ENCODE results near the gene SDK1. TPM values are rescaled to one million over a fixed set of nuclear protein-coding genes. Genes with fewer than 3 reads are reported as not detected.

SDK1 gene
- total and polyA plus RNA-seq, 2 donors (not counting 3 experiments of a cell fraction or from before 2014, with no cell fraction given), result 1.6 to 3.9 TPM

DNA sequence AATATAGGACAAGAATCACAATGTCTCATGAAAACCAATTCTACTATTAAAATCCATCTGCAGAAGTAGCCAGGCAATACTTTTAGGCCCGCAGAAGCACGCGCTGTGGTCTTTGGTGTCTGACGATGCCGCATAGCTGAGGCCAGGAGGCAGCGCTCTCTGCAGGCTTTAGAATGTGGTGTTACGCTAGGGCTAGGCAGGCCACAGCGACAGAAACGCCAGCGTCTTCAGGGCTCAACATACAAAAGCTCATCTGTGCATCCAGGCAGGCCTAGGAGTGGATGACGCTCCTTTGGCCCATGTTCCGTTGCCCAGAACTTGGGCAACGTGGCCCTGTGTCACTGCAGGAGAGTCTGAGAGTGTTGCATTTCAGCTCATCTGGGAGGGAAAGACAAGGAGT is 779.9 kb downstream of the SDK1 start:
- FAIRE-seq, result no peak
- intact Hi-C loops (cut with micrococcal nuclease), result no loop called here

More for the DNA sequence above, 779.9 kb downstream of the SDK1 start:
- H3K27me3 ChIP-seq (ENCODE audit: control insufficient read depth in 2 of 2, insufficient read depth in 2 of 2, low read length in 2 of 2), result no peaks in the 10 kb centered on the region
- dilution Hi-C loops (cut with MboI; ENCODE audit: extremely low pct_ligation_motif_present, low sequenced_read_pairs), result no loop called here
- no peak overlapping the region for H3K27ac ChIP-seq (ENCODE audit: insufficient read depth, low read depth, low read length)
- no TSS peak for BruUV-seq (replicated peaks)
- H2AFZ ChIP-seq (ENCODE audit: low read depth, low read length), result no peak overlapping the region
- no peak for TF ChIP-seq CTCF (IDR thresholded peaks at IDR 0.05; ENCODE audit: extremely low read depth in 1 of 2, insufficient read depth in 1 of 2, low read depth in 1 of 2, low read length in 2 of 2)
- TF ChIP-seq EZH2 (IDR thresholded peaks at IDR 0.05; ENCODE audit: borderline replicate concordance, low read depth, low read length, severe bottlenecking), result no peak
- no peak for TF ChIP-seq GATA2 (IDR thresholded peaks at IDR 0.05; ENCODE audit: insufficient read depth, insufficient read length, low read depth, low read length)
- TF ChIP-seq, protein P1, sequence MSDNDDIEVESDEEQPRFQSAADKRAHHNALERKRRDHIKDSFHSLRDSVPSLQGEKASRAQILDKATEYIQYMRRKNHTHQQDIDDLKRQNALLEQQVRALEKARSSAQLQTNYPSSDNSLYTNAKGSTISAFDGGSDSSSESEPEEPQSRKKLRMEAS (IDR thresholded peaks at IDR 0.05; ENCODE audit: insufficient read depth, insufficient read length), result no peak
- TF ChIP-seq POLR2AphosphoS5 (IDR thresholded peaks at IDR 0.05; ENCODE audit: insufficient read depth, low read depth, low read length), result no peak
- TF ChIP-seq JUN (IDR thresholded peaks at IDR 0.05; ENCODE audit: borderline replicate concordance, insufficient read depth, insufficient read length, low read depth), result no peak
- TF ChIP-seq MYC (IDR thresholded peaks at IDR 0.05; ENCODE audit: low read depth, low read length), result no peak
- no peak for TF ChIP-seq POLR2A (IDR thresholded peaks at IDR 0.05; ENCODE audit: low read depth, low read length)
- TF ChIP-seq FOS (IDR thresholded peaks at IDR 0.05; ENCODE audit: borderline replicate concordance, insufficient read depth, low read length), result no peak
- no peaks in the 10 kb centered on the region for H3K79me2 ChIP-seq (ENCODE audit: control insufficient read depth, insufficient read depth, low read length)
- CTCF ChIA-PET, result no interaction called here
- H3K4me1 ChIP-seq (ENCODE audit: control insufficient read depth, extremely low read depth, insufficient read depth, low read length), result no peaks in the 10 kb centered on the region
- DNase-seq (ENCODE audit: low read depth, low spot score), result no peak
- no peak overlapping the region for H3K4me2 ChIP-seq (ENCODE audit: insufficient read depth, low read length)
- no peaks in the 10 kb centered on the region for H3K36me3 ChIP-seq (ENCODE audit: control insufficient read depth in 2 of 2, extremely low read depth in 1 of 2, insufficient read depth in 2 of 2, low read length in 2 of 2)
- H3K9me1 ChIP-seq (replicated peaks; ENCODE audit: control insufficient read depth, extremely low read depth, insufficient read depth, low read length), result no peaks in the 10 kb centered on the region
- H4K20me1 ChIP-seq (replicated peaks; ENCODE audit: control insufficient read depth, extremely low read depth, insufficient read depth, low read length), result no peaks in the 10 kb centered on the region
- H3K9ac ChIP-seq (replicated peaks; ENCODE audit: extremely low read depth, insufficient read depth, low read length), result no peak overlapping the region
- POLR2A ChIA-PET, result no interaction called here
- peaks cover 2% of the 10 kb centered on the region for H3K9me3 ChIP-seq (replicated peaks; ENCODE audit: control insufficient read depth, insufficient read depth, low read length)
- H3K4me3 ChIP-seq (replicated peaks in 1 of 3; ENCODE audit: insufficient read depth in 1 of 3, low read depth in 1 of 3, low read length in 3 of 3), result no peak overlapping the region

Measured in endothelial cell of umbilical vein (primary cell).